Calu3 (cell line): Measurements from ENCODE around the gene MAG. TPM values are rescaled to one million over a fixed set of nuclear protein-coding genes. Genes with fewer than 3 reads are reported as not detected.

Source experiments
- BruUV-seq: library from RNA; stranded (reverse); fragments of 400-500 nt; replicated peaks from 2 replicates; lab custom pipeline; 2021; lab: Mats Ljungman, UMichigan
- CTCF ChIA-PET: fragments of 300-600 bp; sonication (Branson Sonifier 250); formaldehyde crosslinking; loops from one replicate; lab custom pipeline; 2022; ENCODE audit warnings: antibody characterized with exemption; lab: Charles Lee
- DNase-seq: peaks from one replicate; pipeline ENCODE4 v3.0.0; 2022
- H3K27ac Mint-ChIP-seq: one replicate; pipeline ENCODE4 v1.8.0; 2022; ENCODE audit warnings: mixed read lengths; ENCODE audit not compliant: unreplicated experiment
- H3K27me3 Mint-ChIP-seq: one replicate; pipeline ENCODE4 v1.8.0; 2022; ENCODE audit warnings: mixed read lengths; ENCODE audit not compliant: unreplicated experiment
- H3K36me3 Mint-ChIP-seq: one replicate; pipeline ENCODE4 v1.8.0; 2022; ENCODE audit warnings: mild to moderate bottlenecking, moderate library complexity, mixed read lengths; ENCODE audit not compliant: insufficient read depth, unreplicated experiment
- H3K4me1 Mint-ChIP-seq: one replicate; pipeline ENCODE4 v1.8.0; 2022; ENCODE audit warnings: mild to moderate bottlenecking, low read depth, mixed read lengths; ENCODE audit not compliant: unreplicated experiment
- H3K4me3 Mint-ChIP-seq: one replicate; pipeline ENCODE4 v1.8.0; 2022; ENCODE audit warnings: mild to moderate bottlenecking, low read depth, moderate library complexity, mixed read lengths; ENCODE audit not compliant: unreplicated experiment
- H3K9me3 Mint-ChIP-seq: one replicate; pipeline ENCODE4 v1.8.0; 2022; ENCODE audit warnings: low read depth, mixed read lengths; ENCODE audit not compliant: unreplicated experiment
- CTCF ChIP-seq: fragments of 200-600 bp; IDR thresholded peaks from one replicate; pipeline ENCODE4 v1.8.0; 2022; ENCODE audit warnings: antibody characterized with exemption; ENCODE audit not compliant: unreplicated experiment
- intact Hi-C: fragments of 100-400 bp; cut with micrococcal nuclease; formaldehyde crosslinking; loops from one replicate; pipeline ENCODE4 v1.10.0; 2022; ENCODE audit not compliant: unreplicated experiment
- total RNA-seq: library from RNA; stranded (reverse); gene quantifications from 2 replicates; pipeline ENCODE4 v1.2.3, GENCODE V29; 2022

MAG gene
- total RNA-seq, 1 experiment from 2014 or later: not detected

DNA sequence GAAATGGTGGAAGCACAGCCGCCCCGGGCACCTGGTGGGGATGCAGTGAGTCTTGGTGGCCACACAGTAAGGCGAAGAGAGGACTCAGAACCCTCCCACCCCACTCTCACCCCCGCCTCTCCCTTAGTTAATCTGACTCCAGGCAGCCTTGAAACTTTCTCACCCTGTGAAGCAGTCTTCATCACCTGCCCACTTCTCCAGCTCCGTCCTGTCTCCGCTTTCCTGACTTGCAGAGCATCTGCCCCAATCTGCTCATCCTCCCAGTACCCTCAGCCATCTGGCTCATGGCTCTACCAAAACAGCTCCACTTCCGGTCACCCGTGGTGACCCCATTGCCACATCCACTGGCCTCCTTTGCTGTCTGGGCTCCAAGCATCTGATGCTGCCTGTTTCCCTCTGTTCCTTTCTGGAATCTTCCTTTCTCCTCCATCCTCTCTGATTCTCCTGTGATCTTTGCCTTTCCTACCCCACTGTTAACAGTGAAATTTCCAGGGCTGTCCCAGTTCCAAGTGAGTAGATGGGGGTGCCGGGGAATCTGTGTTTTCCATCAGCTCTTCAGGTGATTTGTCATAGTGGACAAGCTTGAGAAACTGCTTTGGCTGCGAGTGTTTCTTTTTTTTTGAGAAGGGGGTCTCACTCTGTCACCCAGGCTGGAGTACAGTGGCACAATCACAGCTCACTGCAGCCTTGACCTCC is 18.9 kb upstream of the MAG start:
- H3K36me3 Mint-ChIP-seq: peaks cover 84% of the 10 kb centered on the region
- intact Hi-C loops: no loop called here

GRCh38 chr19:35273686-35274259 is 18.2 kb upstream of the MAG start:
- Mint-ChIP-seq H3K4me3 (no peak overlapping the region), H3K4me1 (no peaks in the 10 kb centered on the region), H3K36me3 (peaks cover 82% of the 10 kb centered on the region), H3K27ac (no peak overlapping the region), H3K9me3 (no peaks in the 10 kb centered on the region), H3K27me3 (no peaks in the 10 kb centered on the region)
- no peak for DNase-seq
- CTCF ChIA-PET: interaction anchor here (0.5 to 1.4 kb wide), 2 partner anchors 12 to 58 kb away, joined by 3 to 4 read pairs; no protein-coding TSS in a partner anchor
- BruUV-seq: no TSS peak
- TF ChIP-seq CTCF: no peak
- intact Hi-C loops: no loop called here

More for the DNA sequence above, 18.9 kb upstream of the MAG start:
- CTCF ChIA-PET: interaction anchor here (0.6 kb wide), 1 partner anchor 12 kb away, joined by 5 read pairs; no protein-coding TSS in a partner anchor
- Mint-ChIP-seq H3K4me1 (no peaks in the 10 kb centered on the region), H3K4me3 (no peak overlapping the region), H3K27ac (no peak overlapping the region), H3K27me3 (no peaks in the 10 kb centered on the region), H3K9me3 (no peaks in the 10 kb centered on the region)
- no peak for TF ChIP-seq CTCF
- no TSS peak for BruUV-seq
- DNase-seq: no peak

DNA sequence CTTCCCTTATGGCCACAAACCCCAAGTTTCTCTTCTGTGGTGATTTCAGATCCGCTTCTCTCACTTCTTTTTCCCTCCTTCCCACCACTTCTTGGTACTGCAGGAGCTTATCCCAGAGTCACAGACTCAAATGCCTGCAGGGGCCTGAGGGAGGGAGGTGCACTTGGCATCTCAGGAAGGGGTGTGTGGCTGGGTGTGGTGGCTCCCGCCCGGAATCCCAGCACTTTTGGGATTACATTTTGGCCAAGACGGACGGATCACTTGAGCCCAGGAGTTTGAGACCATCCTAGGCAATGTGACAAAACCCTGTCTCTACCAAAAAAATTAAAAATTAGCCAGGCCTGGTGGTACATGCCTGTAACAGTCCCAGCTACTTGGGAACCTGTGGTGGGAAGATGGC is 17.6 kb upstream of the MAG start:
- Mint-ChIP-seq H3K27ac (no peak overlapping the region), H3K4me3 (no peak overlapping the region), H3K4me1 (no peaks in the 10 kb centered on the region), H3K27me3 (no peaks in the 10 kb centered on the region), H3K36me3 (peaks cover 84% of the 10 kb centered on the region), H3K9me3 (no peaks in the 10 kb centered on the region)
- intact Hi-C loops: no loop called here
- DNase-seq: no peak
- no peak for TF ChIP-seq CTCF
- CTCF ChIA-PET: interaction anchor here (0.5 to 1.4 kb wide), 2 partner anchors 11 to 58 kb away, joined by 3 to 4 read pairs; no protein-coding TSS in a partner anchor
- BruUV-seq: no TSS peak

GRCh38 chr19:35276706-35277281 is 15.2 kb upstream of the MAG start:
- Mint-ChIP-seq H3K9me3 (no peaks in the 10 kb centered on the region), H3K36me3 (peaks cover 72% of the 10 kb centered on the region), H3K27ac (no peak overlapping the region), H3K4me1 (no peaks in the 10 kb centered on the region), H3K4me3 (no peak overlapping the region), H3K27me3 (peaks cover 10% of the 10 kb centered on the region)
- no peak for TF ChIP-seq CTCF
- CTCF ChIA-PET: no interaction called here
- no TSS peak for BruUV-seq
- DNase-seq: no peak
- intact Hi-C loops: no loop called here
